Esophagus muscularis mucosa (tissue), 4 donors: ENCODE results near the gene CSNK1D. TPM values are rescaled to one million over a fixed set of nuclear protein-coding genes. Genes with fewer than 3 reads are reported as not detected.

Experiments
- DNase-seq: peaks from one replicate; pipeline ENCODE4 v3.0.0-alpha.2; 2017; ENCODE audit errors: extremely low spot score
- H3K27ac ChIP-seq, 4 donors: fragments of 200-600 bp; sonication (generic); replicated peaks in 1 of 4; 1 replicate in 3 of 4; 2 replicates in 1 of 4; pipeline ENCODE4 v1.5.1; 2016 to 2019; ENCODE audit warnings: mild to moderate bottlenecking in 1 of 4
- H3K27me3 ChIP-seq, 4 donors: fragments of 200-600 bp; sonication (generic); one replicate each; pipeline versions ENCODE4 v1.5.1 to v1.6.0; 2016 to 2019
- H3K36me3 ChIP-seq, 4 donors: fragments of 200-600 bp; sonication (generic); one replicate each; pipeline ENCODE4 v1.5.1; 2016 to 2019
- H3K4me1 ChIP-seq, 4 donors: fragments of 200-600 bp; sonication (generic); one replicate each; pipeline ENCODE4 v1.5.1; 2016 to 2019
- H3K4me3 ChIP-seq, 4 donors: fragments of 200-600 bp; sonication (generic); 1 replicate in 2 of 4; 2 replicates in 2 of 4; pipeline ENCODE4 v1.5.1; 2016 to 2019; ENCODE audit warnings: mild to moderate bottlenecking in 4 of 4, moderate library complexity in 1 of 4
- H3K9me3 ChIP-seq, 4 donors: fragments of 200-600 bp; sonication (generic); 1 replicate in 3 of 4; 2 replicates in 1 of 4; pipeline ENCODE4 v1.5.1; 2016 to 2019
- EP300 ChIP-seq: sonication (generic); formaldehyde crosslinking; IDR thresholded peaks from one replicate; pipeline ENCODE4 v1.6.1; 2017; ENCODE audit warnings: antibody characterized with exemption
- POLR2A ChIP-seq: fragments of 450-650 bp; IDR thresholded peaks from one replicate; pipeline ENCODE4 v1.6.1; 2017; ENCODE audit warnings: antibody characterized with exemption, moderate library complexity, mild to moderate bottlenecking, low read depth
- POLR2AphosphoS5 ChIP-seq, 2 donors: sonication (generic); formaldehyde crosslinking; IDR thresholded peaks; one replicate each; pipeline ENCODE4 v1.6.1; 2017; ENCODE audit warnings: antibody characterized with exemption in 2 of 2
- WGBS: methylation state at CpG from one replicate; pipeline ENCODE4 v1.1.5; 2018; 5-methylcytosine and 5-hydroxymethylcytosine counted together
- intact Hi-C: fragments of 100-400 bp; cut with DNase I; formaldehyde crosslinking; loops from one replicate; pipeline ENCODE4 v1.15.1; 2023
- total RNA-seq, 4 donors: library from RNA; depleted of rRNA; stranded (reverse); fragments of >200 nt; gene quantifications; one replicate each; pipeline versions ENCODE4 v1.1.0 to v1.2.1, GENCODE V29; 2016
- TF ChIP-seq, protein P1 (sequence below), 3 experiments: fragments of 200-600 bp in 2 of 3; fragments of 450-650 bp in 1 of 3; sonication (generic) in 2 of 3; IDR thresholded peaks; one replicate each; pipeline ENCODE4 v1.5.1; 2017 to 2019; ENCODE audit warnings: antibody characterized with exemption in 3 of 3, mild to moderate bottlenecking in 2 of 3, moderate library complexity in 1 of 3

Gene CSNK1D
- total RNA-seq, 4 donors from 2014 or later, result 47.2 to 65.5 (median 61.0) TPM

DNA sequence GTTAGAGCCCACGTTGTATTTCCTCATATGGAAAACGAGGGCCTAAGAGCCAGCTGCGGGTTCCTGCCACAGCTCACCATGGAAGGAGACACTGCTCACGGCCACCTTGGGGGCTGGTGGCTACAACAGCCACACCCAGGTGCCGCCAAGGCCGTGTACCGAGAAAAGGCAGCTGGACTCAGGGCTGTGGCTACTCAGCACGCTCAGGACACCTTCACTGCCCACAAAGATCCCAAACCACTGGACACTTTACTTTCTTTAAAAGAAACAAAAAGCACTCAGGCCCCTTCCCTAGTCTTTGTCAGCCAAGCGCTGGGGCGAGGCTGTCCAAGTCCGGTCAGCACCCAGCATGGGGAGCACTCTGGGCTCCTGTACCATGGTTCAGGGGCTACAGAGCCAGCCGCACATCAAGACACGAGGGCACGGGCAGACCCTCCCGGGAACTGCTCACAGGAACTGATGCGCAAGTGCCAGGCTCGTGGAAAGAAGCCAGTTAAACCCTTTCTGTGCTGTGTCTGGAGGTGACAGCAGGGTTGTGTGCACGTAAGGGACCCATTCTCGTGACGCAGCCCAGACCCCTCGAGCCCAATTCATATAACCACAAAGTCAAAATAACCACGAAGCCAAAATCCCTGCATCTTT, 26.2 kb downstream of the CSNK1D start:
- Histone ChIP-seq H3K36me3 (peaks cover 78 to 100% (median 90%) of the 10 kb centered on the region in 4 donors), H3K27ac (peak overlapping the region; percentile 80 to 88 (median 86)), H3K27me3 (no peaks in the 10 kb centered on the region), H3K9me3 (no peaks in the 10 kb centered on the region), H3K4me3 (no peak overlapping the region), H3K4me1 (peaks cover 41 to 91% (median 78%) of the 10 kb centered on the region in 4 donors)
- intact Hi-C loops, result no loop called here
- peak in 1 of 2 donors; percentile 57 for TF ChIP-seq POLR2AphosphoS5 (IDR thresholded peaks at IDR 0.05)
- TF ChIP-seq EP300, result no peak
- no peak for TF ChIP-seq POLR2A
- no peak for DNase-seq
- WGBS, result 53% methylated on average over 8 of the region's 22 CpGs

DNA sequence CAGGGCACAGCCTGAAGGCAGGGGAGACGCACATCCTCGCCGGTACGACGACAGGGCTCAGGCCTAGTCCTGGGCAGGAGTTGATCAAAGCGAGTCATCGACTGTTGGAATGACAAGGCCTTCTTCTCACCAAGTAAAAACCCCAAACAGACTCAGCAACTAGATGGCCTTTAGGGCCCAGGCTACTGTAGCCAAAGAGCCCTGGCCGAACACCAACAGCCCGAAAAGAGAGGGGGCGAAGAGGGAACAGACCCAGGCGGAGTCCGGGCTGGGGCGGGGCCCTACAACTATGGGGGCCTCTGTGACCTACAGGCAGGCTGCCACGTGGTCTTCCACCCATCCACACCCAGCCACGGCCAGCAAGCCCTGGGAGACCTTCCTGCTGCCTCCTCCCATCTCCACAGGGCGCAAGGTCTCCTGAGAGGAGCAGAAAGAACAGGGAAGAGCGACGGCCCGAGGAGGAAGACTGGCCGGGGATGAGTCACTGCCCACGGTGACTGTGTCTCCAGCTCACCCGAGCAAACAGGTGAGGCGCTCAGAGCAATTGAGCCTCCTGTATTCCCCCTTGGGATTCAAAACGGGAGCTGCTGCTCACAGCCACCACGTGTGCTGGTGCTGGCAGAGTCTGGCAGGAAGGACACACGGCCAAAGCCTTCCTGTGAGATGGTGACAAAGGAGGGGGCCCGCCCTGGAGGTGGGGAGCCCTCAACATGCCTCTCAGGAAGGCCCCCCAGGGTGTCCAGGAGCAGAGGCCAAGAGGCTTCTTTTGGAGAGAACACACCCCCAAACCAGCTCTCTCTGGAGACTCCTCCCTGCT, 26.9 kb downstream of the CSNK1D start:
- DNase-seq, result no peak
- no peak overlapping the region for H3K4me3 ChIP-seq
- TF ChIP-seq POLR2A (no peak), POLR2AphosphoS5 (IDR thresholded peaks at IDR 0.05) (peak in 1 of 2 donors; percentile 37), EP300 (no peak)
- TF ChIP-seq, protein P1, sequence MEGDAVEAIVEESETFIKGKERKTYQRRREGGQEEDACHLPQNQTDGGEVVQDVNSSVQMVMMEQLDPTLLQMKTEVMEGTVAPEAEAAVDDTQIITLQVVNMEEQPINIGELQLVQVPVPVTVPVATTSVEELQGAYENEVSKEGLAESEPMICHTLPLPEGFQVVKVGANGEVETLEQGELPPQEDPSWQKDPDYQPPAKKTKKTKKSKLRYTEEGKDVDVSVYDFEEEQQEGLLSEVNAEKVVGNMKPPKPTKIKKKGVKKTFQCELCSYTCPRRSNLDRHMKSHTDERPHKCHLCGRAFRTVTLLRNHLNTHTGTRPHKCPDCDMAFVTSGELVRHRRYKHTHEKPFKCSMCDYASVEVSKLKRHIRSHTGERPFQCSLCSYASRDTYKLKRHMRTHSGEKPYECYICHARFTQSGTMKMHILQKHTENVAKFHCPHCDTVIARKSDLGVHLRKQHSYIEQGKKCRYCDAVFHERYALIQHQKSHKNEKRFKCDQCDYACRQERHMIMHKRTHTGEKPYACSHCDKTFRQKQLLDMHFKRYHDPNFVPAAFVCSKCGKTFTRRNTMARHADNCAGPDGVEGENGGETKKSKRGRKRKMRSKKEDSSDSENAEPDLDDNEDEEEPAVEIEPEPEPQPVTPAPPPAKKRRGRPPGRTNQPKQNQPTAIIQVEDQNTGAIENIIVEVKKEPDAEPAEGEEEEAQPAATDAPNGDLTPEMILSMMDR (IDR thresholded peaks at IDR 0.05), result no peak
- peaks cover 71 to 93% (median 83%) of the 10 kb centered on the region in 4 donors for H3K36me3 ChIP-seq
- intact Hi-C loops, result no loop called here
- H3K27me3 ChIP-seq, result no peaks in the 10 kb centered on the region
- H3K9me3 ChIP-seq, result no peaks in the 10 kb centered on the region
- WGBS, result 28% methylated on average over 5 of the region's 27 CpGs
- peak overlapping the region; percentile 80 to 88 (median 86) for H3K27ac ChIP-seq
- H3K4me1 ChIP-seq, result peaks cover 49 to 98% (median 85%) of the 10 kb centered on the region in 4 donors

DNA sequence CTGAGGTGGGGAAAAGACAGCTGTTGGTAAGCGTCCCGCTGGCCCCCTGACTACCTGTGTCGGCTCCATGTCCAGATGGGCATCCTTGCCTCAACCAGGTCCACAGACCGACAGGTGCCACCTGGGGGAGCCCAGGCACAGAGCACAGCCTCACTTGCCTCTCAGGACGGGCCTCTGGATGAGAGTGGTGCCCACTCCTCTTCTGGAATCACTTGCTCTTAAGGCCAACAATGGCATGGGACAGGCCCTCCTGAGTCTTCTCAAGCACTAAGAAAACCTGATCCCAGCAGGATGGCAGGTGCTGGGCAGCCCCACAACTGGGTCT, 27.5 kb downstream of the CSNK1D start:
- Histone ChIP-seq H3K27ac (peak overlapping the region; percentile 80 to 88 (median 86)), H3K27me3 (no peaks in the 10 kb centered on the region), H3K4me3 (no peak overlapping the region), H3K9me3 (no peaks in the 10 kb centered on the region), H3K4me1 (peaks cover 54 to 100% (median 89%) of the 10 kb centered on the region in 4 donors), H3K36me3 (peaks cover 65 to 87% (median 77%) of the 10 kb centered on the region in 4 donors)
- intact Hi-C loops, result no loop called here
- 100% methylated on average over 2 of the region's 5 CpGs for WGBS
- TF ChIP-seq POLR2AphosphoS5 (IDR thresholded peaks at IDR 0.05), result no peak
- TF ChIP-seq EP300, result no peak
- TF ChIP-seq, protein P1 (IDR thresholded peaks at IDR 0.05), result no peak
- no peak for TF ChIP-seq POLR2A
- no peak for DNase-seq

DNA sequence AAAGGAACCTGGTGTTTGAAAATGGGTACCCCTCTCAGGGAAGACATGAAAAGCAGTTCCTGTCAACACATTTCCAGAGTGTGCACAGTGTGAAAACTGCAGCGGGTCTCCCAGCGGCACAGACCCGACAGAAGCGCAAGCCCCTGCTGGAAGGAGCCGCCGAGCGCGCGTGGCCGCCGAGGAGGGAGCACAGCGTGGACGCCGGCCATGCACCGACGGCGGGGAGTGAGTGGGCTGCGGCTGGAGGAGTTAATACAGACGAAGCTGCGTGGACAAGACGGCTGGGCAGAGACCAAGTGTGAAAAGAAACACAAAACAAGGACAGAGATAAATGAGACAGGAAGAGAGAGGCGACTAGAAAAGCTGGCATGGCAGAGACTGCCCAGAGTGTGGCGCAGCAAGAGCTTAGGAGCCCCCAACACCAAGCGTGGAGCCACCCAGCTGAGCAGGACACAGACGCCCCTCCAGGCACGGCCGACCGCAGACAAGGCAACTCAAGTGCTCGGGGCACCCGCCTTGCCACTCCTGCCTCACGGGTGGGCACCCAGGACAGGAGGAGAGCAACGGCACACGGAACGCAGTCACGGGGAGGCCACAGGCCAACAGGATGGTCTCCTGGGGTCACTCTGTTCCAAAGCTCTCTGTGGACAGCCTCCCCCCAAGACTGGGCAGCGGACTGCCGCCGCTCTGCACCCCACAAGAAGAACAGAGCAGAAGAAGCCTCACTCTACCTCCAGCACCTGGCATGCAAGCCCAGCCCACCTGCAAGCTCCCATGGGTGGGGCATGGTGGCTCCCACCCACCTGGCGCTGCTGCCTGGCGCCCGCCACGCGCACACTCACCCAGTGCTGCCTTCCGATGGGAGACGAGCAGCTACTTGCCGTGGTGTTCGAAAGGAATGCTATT, 28.1 kb downstream of the CSNK1D start:
- intact Hi-C loops, result no loop called here
- Histone ChIP-seq H3K4me3 (no peak overlapping the region), H3K36me3 (peaks cover 59 to 81% (median 71%) of the 10 kb centered on the region in 4 donors), H3K27me3 (no peaks in the 10 kb centered on the region), H3K27ac (peak overlapping the region; percentile 80 to 88 (median 86)), H3K4me1 (peaks cover 59 to 100% (median 89%) of the 10 kb centered on the region in 4 donors), H3K9me3 (no peaks in the 10 kb centered on the region)
- WGBS, result 82% methylated on average over 34 of the region's 47 CpGs
- TF ChIP-seq EP300 (no peak), POLR2AphosphoS5 (IDR thresholded peaks at IDR 0.05) (no peak), POLR2A (no peak)
- TF ChIP-seq, protein P1 (IDR thresholded peaks at IDR 0.05), result no peak
- DNase-seq, result no peak
